ENCODE results near the gene MDFI. TPM values are rescaled to one million over a fixed set of nuclear protein-coding genes. Genes with fewer than 3 reads are reported as not detected.

Gene MDFI
- total RNA-seq, 1 experiment from 2014 or later, result 1.4 TPM

DNA sequence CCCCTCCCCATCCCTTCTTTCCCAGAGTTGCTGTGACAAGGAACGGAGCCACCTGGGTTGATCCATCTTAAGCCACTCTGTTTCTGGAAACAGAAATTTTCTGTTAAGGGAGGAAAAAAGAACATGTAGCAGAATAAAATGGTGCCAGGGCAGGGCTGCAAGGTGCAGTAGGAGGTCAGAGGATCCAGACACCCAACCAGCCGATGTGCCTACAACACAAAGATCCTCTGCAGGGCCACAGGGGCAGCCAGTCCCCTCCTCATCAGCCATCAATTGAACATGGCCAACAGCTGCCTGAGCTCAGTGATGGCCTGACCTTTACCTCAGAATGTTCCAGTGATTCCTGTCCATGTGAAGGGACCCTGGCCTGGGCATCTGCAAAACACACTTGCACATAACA, 11.9 kb downstream of the MDFI start:
- DNase-seq (ENCODE audit: low read depth), result no peak

DNA sequence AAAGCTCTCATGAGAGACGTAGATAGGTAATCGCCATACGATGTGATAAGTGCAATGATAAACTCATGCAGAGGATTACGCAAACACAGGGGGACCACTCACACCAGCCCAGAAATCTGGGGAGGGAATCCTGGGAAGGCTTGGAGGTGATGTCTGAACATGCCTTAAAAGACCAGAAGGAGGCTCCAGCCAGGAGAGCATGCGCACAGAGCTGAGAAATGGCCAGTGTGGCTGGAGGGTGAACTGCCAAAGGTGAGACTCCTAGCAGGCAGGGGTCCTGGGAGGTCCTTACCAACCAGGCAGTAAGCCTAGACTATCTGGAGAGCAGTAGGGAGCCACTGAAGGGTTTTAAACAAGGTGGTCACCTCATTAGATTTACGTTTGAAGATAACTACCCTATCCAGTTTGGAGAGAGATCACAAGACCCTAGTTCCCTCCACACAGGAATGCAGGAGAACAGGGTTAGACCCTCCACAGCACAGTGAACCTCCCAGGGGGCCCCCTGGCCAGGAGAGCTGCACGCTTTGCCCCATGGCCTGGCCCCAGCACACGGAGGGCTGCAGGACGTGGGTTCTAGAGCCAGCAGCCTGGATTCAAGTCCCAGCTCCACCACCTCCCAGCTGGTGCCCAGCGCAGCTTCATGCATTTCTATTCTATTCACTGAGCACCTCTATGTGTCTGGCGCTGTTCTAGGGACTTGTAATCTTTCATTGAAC, 13.1 kb downstream of the MDFI start:
- no peak for DNase-seq (ENCODE audit: low read depth)

GRCh38 chr6:41651962-41652657, 13.8 kb downstream of the MDFI start:
- no peak for DNase-seq (ENCODE audit: low read depth)

DNA sequence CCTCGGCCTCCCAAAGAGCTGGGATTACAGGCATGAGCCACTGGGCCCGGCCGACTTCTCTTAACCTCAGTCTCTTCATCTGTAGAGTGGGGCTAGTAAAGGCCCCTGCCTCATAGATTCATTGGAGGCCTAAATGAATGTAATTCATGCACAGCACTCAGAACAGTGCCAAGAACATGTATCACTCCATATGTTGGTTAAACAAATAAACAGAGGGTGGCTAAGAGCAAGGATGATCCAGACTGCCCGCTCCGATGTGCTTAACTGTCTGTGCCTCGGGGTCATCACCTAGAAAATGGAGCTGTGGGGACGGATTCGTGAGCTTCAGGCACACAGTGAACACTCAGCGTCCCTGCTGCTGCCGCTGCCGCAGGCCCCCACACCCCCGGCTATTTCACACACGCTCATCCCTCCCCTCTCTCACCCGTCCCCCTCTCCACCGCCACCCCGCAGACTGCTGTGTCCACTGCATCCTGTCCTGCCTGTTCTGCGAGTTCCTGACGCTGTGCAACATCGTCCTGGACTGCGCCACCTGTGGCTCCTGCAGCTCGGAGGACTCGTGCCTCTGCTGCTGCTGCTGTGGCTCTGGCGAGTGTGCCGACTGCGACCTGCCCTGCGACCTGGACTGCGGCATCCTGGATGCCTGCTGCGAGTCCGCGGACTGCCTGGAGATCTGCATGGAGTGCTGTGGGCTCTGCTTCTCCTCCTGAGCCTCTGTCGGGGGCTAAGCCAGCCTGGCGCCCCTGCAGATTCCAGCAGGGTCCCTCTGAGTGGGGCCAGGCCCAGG, 14.8 kb downstream of the MDFI start:
- no peak for DNase-seq (ENCODE audit: low read depth)

- DNase-seq (ENCODE audit: low read depth), result no peak
Observed at GRCh38 chr6:41653691-41654090, 15.4 kb downstream of the MDFI start.

GRCh38 chr6:41654151-41654697, 16.0 kb downstream of the MDFI start:
- no peak for DNase-seq (ENCODE audit: low read depth)

- DNase-seq (ENCODE audit: low read depth), result no peak
Observed at GRCh38 chr6:41654698-41655151, 16.5 kb downstream of the MDFI start.

DNA sequence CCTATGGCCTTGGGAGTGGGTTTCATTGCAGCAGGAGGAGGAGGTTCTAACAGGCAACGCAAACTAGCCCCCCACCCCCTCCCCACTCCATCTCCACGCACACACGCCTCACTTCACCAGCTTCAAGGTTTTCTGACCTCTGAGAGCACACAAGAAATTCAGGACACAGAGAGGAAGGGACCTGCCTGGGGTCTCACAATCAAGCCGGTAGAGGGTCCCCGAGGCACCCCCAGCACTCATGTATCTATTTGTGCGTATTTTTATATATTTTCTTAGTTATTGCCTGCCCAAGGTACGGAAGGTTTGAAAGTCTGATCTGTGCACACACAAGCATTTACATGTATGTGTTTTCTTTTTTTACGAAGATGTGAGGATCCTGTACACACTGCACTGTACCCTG, 16.9 kb downstream of the MDFI start:
- no peak for DNase-seq (ENCODE audit: low read depth)

DNA sequence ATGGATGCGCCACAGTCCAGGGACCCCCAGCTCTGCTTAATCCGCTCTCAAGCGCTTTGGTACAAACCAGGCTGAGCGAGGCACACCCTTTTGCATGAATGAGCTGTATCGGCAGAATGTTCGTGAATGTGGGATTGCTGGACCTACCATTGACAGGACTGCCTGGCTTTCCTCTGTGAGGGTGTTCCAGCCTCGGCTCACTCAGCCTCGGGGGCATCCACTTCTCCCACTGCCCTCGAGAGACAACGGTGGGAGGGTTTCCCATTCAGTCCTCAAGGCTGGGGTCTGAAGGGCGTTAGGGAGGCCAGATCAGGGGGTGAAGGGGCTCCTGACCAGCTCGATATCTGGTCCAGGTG, 17.4 kb downstream of the MDFI start:
- no peak for DNase-seq (ENCODE audit: low read depth)

GRCh38 chr6:41656002-41656691, 17.9 kb downstream of the MDFI start:
- no peak for DNase-seq (ENCODE audit: low read depth)

DNA sequence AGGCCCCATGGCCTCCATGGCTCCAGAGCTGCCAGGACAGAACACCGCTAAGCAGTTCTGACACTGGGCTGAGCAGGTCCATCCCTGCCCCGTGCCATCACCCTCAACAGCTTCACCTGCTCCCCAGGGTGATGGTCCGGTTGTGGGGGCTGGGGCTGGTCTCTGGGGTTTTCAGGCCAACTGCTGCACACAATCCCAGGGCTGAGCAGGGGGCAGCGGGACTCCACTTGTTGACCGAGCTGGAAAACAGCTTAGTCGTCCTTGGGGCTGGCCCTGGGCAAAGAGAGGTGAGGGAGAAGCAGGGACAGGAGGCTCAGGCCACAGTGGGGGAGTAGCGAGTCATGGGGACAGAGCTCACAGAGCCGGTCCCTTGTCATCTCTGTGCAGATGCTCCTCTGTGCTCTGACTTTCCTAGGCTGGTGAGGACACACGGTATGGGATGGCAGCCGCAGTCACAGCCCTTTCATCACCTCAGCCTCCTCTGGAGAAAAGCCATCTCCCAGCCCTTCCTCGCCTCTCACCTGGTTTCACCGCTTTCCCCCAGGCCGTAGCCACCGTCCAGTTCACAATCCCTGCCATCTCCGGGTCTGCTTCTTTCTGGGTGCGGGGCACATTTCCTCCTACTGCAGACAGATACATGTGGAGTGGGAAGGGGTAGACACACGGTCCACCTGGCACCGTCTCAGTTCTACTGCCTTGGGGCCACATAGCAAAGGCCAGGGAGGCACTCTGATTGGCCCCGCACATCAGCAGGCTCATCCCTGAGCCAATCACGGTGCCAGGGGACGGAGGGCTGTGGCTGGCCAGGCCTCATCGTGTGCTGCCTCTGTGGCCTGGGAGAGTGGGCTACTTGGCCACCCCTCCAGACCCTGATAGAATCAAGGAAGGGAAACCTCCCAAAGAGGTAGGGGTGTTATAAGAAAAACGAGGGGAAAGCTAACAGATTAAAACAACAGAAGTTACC, 19.1 kb downstream of the MDFI start:
- DNase-seq (ENCODE audit: low read depth), result no peak

GRCh38 chr6:41658636-41659035, 20.4 kb downstream of the MDFI start:
- no peak for DNase-seq (ENCODE audit: low read depth)

- DNase-seq (ENCODE audit: low read depth), result no peak
Observed at GRCh38 chr6:41659935-41660334, 21.7 kb downstream of the MDFI start.

DNA sequence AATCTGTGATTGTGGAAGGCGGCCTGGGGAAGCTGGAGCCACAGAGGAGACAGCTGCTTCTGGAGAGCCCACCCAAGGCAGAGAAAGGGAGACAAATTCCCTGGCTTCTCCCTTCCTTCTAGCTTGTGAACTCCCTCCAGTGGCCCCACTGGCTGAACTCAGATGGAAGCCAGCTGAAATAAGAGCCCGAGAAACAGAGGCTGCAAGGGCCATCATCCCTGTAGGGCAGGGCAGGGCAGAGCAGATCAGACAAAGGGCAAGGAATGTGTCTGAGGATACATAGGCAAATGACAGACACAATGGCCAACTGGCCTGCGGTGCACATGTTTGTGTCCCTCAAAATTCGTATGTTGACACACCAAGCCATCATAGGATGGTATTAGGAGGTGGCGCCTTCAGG, 25.3 kb downstream of the MDFI start:
- no peak for DNase-seq (ENCODE audit: low read depth)

- DNase-seq (ENCODE audit: low read depth), result no peak
Observed at GRCh38 chr6:41664271-41664670, 26.0 kb downstream of the MDFI start.

DNA sequence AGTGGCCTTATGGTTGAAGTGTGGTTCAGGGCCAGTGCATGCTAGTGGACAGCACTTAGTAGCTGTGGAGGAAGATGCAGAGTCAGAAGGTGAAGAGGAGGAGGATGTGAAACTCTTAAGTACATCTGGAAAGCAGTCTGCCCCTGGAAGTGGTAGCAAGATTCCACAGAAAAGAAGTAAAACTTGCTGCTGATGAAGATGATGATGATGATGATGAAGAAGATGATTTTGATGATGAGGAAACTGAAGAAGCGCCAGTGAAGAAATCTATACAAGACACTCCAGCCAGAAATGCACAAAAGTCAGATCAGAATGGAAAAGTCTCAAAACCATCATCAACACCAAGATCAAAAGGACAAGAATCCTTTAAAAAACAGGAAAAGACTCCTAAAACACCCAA, 28.9 kb downstream of the MDFI start:
- DNase-seq (ENCODE audit: low read depth), result no peak

DNA sequence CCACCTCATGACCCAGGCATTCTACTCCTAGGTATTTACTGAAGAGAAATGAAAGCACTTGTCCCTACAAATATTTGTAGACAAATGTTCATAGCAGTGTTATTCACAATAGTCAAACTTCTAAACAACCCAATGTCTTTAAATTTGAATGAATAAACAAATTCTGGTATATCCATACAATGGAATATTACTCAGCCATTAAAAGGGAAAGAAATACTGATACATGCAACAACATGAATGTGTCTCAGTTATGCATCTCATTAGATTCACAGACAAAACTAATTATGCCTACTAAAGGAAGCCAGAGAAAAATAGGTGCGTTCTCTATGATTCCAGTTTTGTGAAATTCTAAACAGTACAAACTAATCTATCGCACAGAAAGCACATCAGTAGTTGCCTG, 30.7 kb downstream of the MDFI start:
- DNase-seq (ENCODE audit: low read depth), result no peak

DNA sequence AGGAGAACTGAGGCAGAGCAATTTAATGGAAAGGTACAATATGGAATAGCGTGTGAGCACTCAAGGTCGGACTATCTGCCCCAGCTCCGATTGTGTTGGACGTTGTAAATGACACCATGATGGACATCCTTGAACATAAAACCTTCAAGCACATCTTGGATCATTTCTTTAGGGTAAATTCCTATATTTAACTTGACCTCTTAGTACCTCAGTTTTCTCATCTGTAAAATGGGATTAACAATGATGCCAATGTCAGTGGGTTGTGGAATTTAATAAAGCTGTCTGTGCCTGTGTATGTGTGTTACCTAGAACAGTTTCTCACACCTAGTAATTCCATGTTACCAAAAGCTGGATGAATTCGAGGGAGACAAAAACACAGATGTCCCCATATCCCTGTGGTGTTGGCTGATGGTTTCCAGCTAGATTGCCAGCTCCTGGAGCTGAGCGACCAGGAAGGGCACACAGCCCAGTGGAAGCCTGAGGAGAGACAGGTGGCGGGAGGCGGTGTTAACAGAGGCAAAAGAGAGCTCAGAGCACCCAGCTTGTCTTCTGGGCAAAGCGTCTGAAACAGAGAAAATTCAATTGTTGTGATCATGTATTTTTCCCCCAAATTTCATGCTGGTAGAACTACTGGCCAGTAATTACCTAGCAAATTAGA, 32.6 kb downstream of the MDFI start:
- DNase-seq (ENCODE audit: low read depth), result no peak

GRCh38 chr6:41671376-41671775, 33.1 kb downstream of the MDFI start:
- DNase-seq (ENCODE audit: low read depth), result no peak

DNA sequence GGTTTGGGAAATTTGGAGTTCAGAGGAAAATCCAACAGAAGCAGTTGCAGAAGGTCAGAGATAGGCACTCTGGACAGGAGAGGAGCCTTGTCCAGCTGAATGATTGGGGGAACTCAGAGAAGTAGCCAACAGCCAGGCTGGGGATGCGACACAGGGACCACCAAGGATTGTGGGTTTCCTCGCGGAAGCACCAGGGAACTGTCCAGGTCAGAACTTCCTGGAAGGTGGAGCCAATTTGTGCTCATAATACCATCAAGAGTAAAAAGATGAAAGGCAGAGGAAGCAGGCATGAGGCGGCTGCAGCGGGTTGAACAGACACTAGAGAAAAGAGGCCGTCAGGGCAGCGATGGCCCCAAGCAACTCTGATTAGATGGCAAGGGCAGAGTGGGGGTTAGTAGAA, 33.7 kb downstream of the MDFI start:
- no peak for DNase-seq (ENCODE audit: low read depth)
